HG02678 (cell line): ENCODE data around the gene PEPD.

ENCODE experiments used
- ATAC-seq: cut with Tn5 transposase; IDR thresholded peaks from one replicate; pipeline ENCODE4 v1.9.1; 2021; ENCODE audit warnings: mild to moderate bottlenecking, moderate library complexity; ENCODE audit not compliant: unreplicated experiment

The PEPD gene

GRCh38 chr19:33442706-33443105 lies 78.9 kb downstream of the PEPD start:
- no peak for ATAC-seq

- no peak for ATAC-seq
Observed at GRCh38 chr19:33441828-33442227, 79.8 kb downstream of the PEPD start.

GRCh38 chr19:33441277-33441699 lies 80.3 kb downstream of the PEPD start:
- ATAC-seq: no peak

- ATAC-seq: no peak
Observed at GRCh38 chr19:33440682-33441081, 80.9 kb downstream of the PEPD start.

- ATAC-seq: no peak
Observed at GRCh38 chr19:33440241-33440640, 81.3 kb downstream of the PEPD start.

- no peak for ATAC-seq
Observed at GRCh38 chr19:33438987-33439781, 82.4 kb downstream of the PEPD start.

GRCh38 chr19:33437821-33438671 lies 83.5 kb downstream of the PEPD start:
- no peak for ATAC-seq

GRCh38 chr19:33437393-33437820 lies 84.2 kb downstream of the PEPD start:
- no peak for ATAC-seq

GRCh38 chr19:33436360-33437345 lies 84.9 kb downstream of the PEPD start:
- no peak for ATAC-seq

- ATAC-seq: no peak
Observed at GRCh38 chr19:33435706-33436359, 85.8 kb downstream of the PEPD start.

- ATAC-seq: no peak
Observed at GRCh38 chr19:33434886-33435705, 86.5 kb downstream of the PEPD start.

GRCh38 chr19:33434069-33434885 lies 87.3 kb downstream of the PEPD start:
- ATAC-seq: no peak

- no peak for ATAC-seq
Observed at GRCh38 chr19:33432446-33433170, 89.0 kb downstream of the PEPD start.

- ATAC-seq: no peak
Observed at GRCh38 chr19:33432015-33432414, 89.6 kb downstream of the PEPD start.

- no peak for ATAC-seq
Observed at GRCh38 chr19:33430674-33431277, 90.8 kb downstream of the PEPD start.

- ATAC-seq: no peak
Observed at GRCh38 chr19:33429891-33430673, 91.5 kb downstream of the PEPD start.
